Endodermal cell (in vitro differentiated cells): ENCODE data around the gene CCNB3. TPM values are rescaled to one million over a fixed set of nuclear protein-coding genes. Genes with fewer than 3 reads are reported as not detected.

Source experiments
- DNase-seq: peaks from one replicate; pipeline ENCODE4 v3.0.0-alpha.2; 2017
- H3K27ac ChIP-seq: 2 replicates; pipeline ENCODE4 v1.5.1; 2013; ENCODE audit warnings: mild to moderate bottlenecking, low read depth, low read length, moderate library complexity
- H3K27me3 ChIP-seq: 2 replicates; pipeline ENCODE4 v1.6.1; 2013; ENCODE audit warnings: mild to moderate bottlenecking, low read length, moderate library complexity; ENCODE audit not compliant: insufficient read depth, control insufficient read depth, poor library complexity, severe bottlenecking
- H3K36me3 ChIP-seq: 2 replicates; pipeline ENCODE4 v1.7.0; 2013; ENCODE audit warnings: mild to moderate bottlenecking, low read length, moderate library complexity; ENCODE audit not compliant: control insufficient read depth, insufficient read depth
- H3K4me1 ChIP-seq: one replicate; pipeline ENCODE4 v1.7.0; 2013; ENCODE audit warnings: low read length; ENCODE audit not compliant: control insufficient read depth, insufficient read depth
- H3K4me3 ChIP-seq: 2 replicates; pipeline ENCODE4 v1.5.1; 2013; ENCODE audit warnings: mild to moderate bottlenecking, low read length, moderate library complexity
- H3K9ac ChIP-seq: 2 replicates; pipeline ENCODE4 v1.6.1; 2013; ENCODE audit warnings: mild to moderate bottlenecking, low read length, moderate library complexity; ENCODE audit not compliant: poor library complexity, severe bottlenecking; ENCODE audit errors: extremely low read depth
- H3K9me3 ChIP-seq: 2 replicates; pipeline ENCODE4 v1.6.1; 2013; ENCODE audit warnings: mild to moderate bottlenecking, low read length, moderate library complexity; ENCODE audit not compliant: control insufficient read depth
- H3K27ac Mint-ChIP-seq: 2 replicates; pipeline ENCODE4 v1.8.0; 2020; ENCODE audit warnings: mixed read lengths
- H3K27me3 Mint-ChIP-seq: 2 replicates; pipeline ENCODE4 v1.8.0; 2021; ENCODE audit warnings: mild to moderate bottlenecking, mixed read lengths; ENCODE audit not compliant: insufficient read depth
- H3K36me3 Mint-ChIP-seq: 2 replicates; pipeline ENCODE4 v1.8.0; 2020; ENCODE audit warnings: low read depth, mixed read lengths
- H3K4me1 Mint-ChIP-seq: 2 replicates; pipeline ENCODE4 v1.8.0; 2020; ENCODE audit warnings: mixed read lengths
- H3K4me3 Mint-ChIP-seq: 2 replicates; pipeline ENCODE4 v1.8.0; 2020; ENCODE audit warnings: mild to moderate bottlenecking, moderate library complexity, mixed read lengths
- H3K9me3 Mint-ChIP-seq: 2 replicates; pipeline ENCODE4 v1.8.0; 2020; ENCODE audit warnings: mild to moderate bottlenecking, mixed read lengths
- CTCF ChIP-seq: fragments of 200-600 bp; sonication (generic); conservative IDR thresholded peaks from 2 replicates; pipeline ENCODE4 v1.5.0; 2021; ENCODE audit warnings: antibody characterized with exemption, mild to moderate bottlenecking
- WGBS, 2 experiments: methylation state at CpG; one replicate each; pipeline versions ENCODE4 v1.1.5 to v1.1.7; 2013; ENCODE audit warnings: missing lambda C conversion rate in 2 of 2, mixed read lengths in 1 of 2; ENCODE audit not compliant: insufficient coverage in 1 of 2, insufficient read length in 1 of 2; 5-methylcytosine and 5-hydroxymethylcytosine counted together
- total RNA-seq, 2 donors: library from RNA; stranded (reverse); fragmentation: NEBNext Ultra II Directional in 1 of 2; extraction: Animal tissue kit (Norgen Biotek cat#: 25700) in 1 of 2; gene quantifications; 2 replicates in 1 of 2; 3 replicates in 1 of 2; pipeline ENCODE4 v1.2.1, GENCODE V29; 2021

Gene CCNB3
- total RNA-seq, 2 donors from 2014 or later: 0.07 TPM; not detected in 1

- H3K27me3 ChIP-seq: no peaks in the 10 kb centered on the region
- no peaks in the 10 kb centered on the region for H3K27me3 Mint-ChIP-seq
- H3K27ac ChIP-seq: no peak overlapping the region
- H3K9me3 Mint-ChIP-seq: peaks cover 56% of the 10 kb centered on the region
- DNase-seq: no peak
- H3K27ac Mint-ChIP-seq: no peak overlapping the region
- no peaks in the 10 kb centered on the region for H3K36me3 ChIP-seq
- H3K4me3 ChIP-seq: no peak overlapping the region
- H3K4me3 Mint-ChIP-seq: no peak overlapping the region
- no peaks in the 10 kb centered on the region for H3K9me3 ChIP-seq
- H3K4me1 Mint-ChIP-seq: no peaks in the 10 kb centered on the region
- no peak for TF ChIP-seq CTCF
- H3K9ac ChIP-seq: no peak overlapping the region
- WGBS, 2 experiments: no CpG with 5 or more reads among the region's 1 CpG
- H3K4me1 ChIP-seq: no peaks in the 10 kb centered on the region
- H3K36me3 Mint-ChIP-seq: no peaks in the 10 kb centered on the region
These were observed 46.0 kb upstream of the CCNB3 start for GRCh38 chrX:50158593-50158992.

- H3K4me1 Mint-ChIP-seq: no peaks in the 10 kb centered on the region
- Histone ChIP-seq H3K4me1 (no peaks in the 10 kb centered on the region), H3K4me3 (no peak overlapping the region), H3K9me3 (no peaks in the 10 kb centered on the region), H3K27ac (no peak overlapping the region), H3K9ac (no peak overlapping the region), H3K36me3 (no peaks in the 10 kb centered on the region), H3K27me3 (no peaks in the 10 kb centered on the region)
- no peaks in the 10 kb centered on the region for H3K27me3 Mint-ChIP-seq
- 96 to 100% methylated on average over 2 to 3 of the region's 3 CpGs for WGBS, 2 experiments
- no peak overlapping the region for H3K27ac Mint-ChIP-seq
- H3K36me3 Mint-ChIP-seq: no peaks in the 10 kb centered on the region
- TF ChIP-seq CTCF: no peak
- H3K9me3 Mint-ChIP-seq: peaks cover 45% of the 10 kb centered on the region
- no peak overlapping the region for H3K4me3 Mint-ChIP-seq
- no peak for DNase-seq
These were observed 43.4 kb upstream of the CCNB3 start for GRCh38 chrX:50161127-50161526.

- no peaks in the 10 kb centered on the region for H3K9me3 ChIP-seq
- H3K27ac Mint-ChIP-seq: no peak overlapping the region
- no peak overlapping the region for H3K4me3 Mint-ChIP-seq
- H3K36me3 ChIP-seq: no peaks in the 10 kb centered on the region
- H3K9ac ChIP-seq: no peak overlapping the region
- H3K27me3 Mint-ChIP-seq: no peaks in the 10 kb centered on the region
- no peaks in the 10 kb centered on the region for H3K4me1 Mint-ChIP-seq
- TF ChIP-seq CTCF: no peak
- no peaks in the 10 kb centered on the region for H3K27me3 ChIP-seq
- H3K27ac ChIP-seq: no peak overlapping the region
- no peak overlapping the region for H3K4me3 ChIP-seq
- WGBS, 2 experiments: 94 to 95% methylated on average over 3 to 5 of the region's 5 CpGs
- H3K4me1 ChIP-seq: no peaks in the 10 kb centered on the region
- H3K9me3 Mint-ChIP-seq: peaks cover 55% of the 10 kb centered on the region
- DNase-seq: no peak
- H3K36me3 Mint-ChIP-seq: no peaks in the 10 kb centered on the region
These were observed 38.8 kb upstream of the CCNB3 start for GRCh38 chrX:50165727-50166126.
